Fibroblast of skin of back (primary cell): ENCODE data around the gene ZFHX3.

Experiments
- DNase-seq: peaks from one replicate; pipeline ENCODE4 v3.0.0-alpha.2; 2013

The ZFHX3 gene

GRCh38 chr16:72948238-72948829 is 99.6 kb downstream of the ZFHX3 start:
- DNase-seq = no peak

- no peak for DNase-seq
Observed at GRCh38 chr16:72947379-72948237, 100.3 kb downstream of the ZFHX3 start.

GRCh38 chr16:72946474-72947194 is 101.3 kb downstream of the ZFHX3 start:
- DNase-seq = no peak

- no peak for DNase-seq
Observed at GRCh38 chr16:72946063-72946462, 101.9 kb downstream of the ZFHX3 start.

- no peak for DNase-seq
Observed at GRCh38 chr16:72945611-72946010, 102.3 kb downstream of the ZFHX3 start.

GRCh38 chr16:72944757-72945485 is 103.0 kb downstream of the ZFHX3 start:
- no peak for DNase-seq

- no peak for DNase-seq
Observed at GRCh38 chr16:72942021-72942420, 105.9 kb downstream of the ZFHX3 start.

GRCh38 chr16:72940886-72941285 is 107.0 kb downstream of the ZFHX3 start:
- no peak for DNase-seq

- DNase-seq = peak; percentile 59
Observed at GRCh38 chr16:72939247-72939646, 108.7 kb downstream of the ZFHX3 start.

GRCh38 chr16:72938795-72939164 is 109.1 kb downstream of the ZFHX3 start:
- DNase-seq = peak; percentile 88

- DNase-seq = no peak
Observed at GRCh38 chr16:72937916-72938794, 109.8 kb downstream of the ZFHX3 start.

- DNase-seq = peak; percentile 17
Observed at GRCh38 chr16:72937360-72937759, 110.6 kb downstream of the ZFHX3 start.

- no peak for DNase-seq
Observed at GRCh38 chr16:72936408-72936807, 111.5 kb downstream of the ZFHX3 start.

- DNase-seq = no peak
Observed at GRCh38 chr16:72935896-72936295, 112.0 kb downstream of the ZFHX3 start.

- no peak for DNase-seq
Observed at GRCh38 chr16:72934636-72935403, 113.1 kb downstream of the ZFHX3 start.

- DNase-seq = no peak
Observed at GRCh38 chr16:72932677-72933335, 115.1 kb downstream of the ZFHX3 start.

GRCh38 chr16:72932050-72932449 is 115.9 kb downstream of the ZFHX3 start:
- no peak for DNase-seq

GRCh38 chr16:72930396-72930795 is 117.5 kb downstream of the ZFHX3 start:
- no peak for DNase-seq

GRCh38 chr16:72928090-72928981 is 119.6 kb downstream of the ZFHX3 start:
- no peak for DNase-seq
